C4-2B (cell line): Measurements from ENCODE around the gene CMKLR1.

ENCODE experiments used
- H3K27ac ChIP-seq: fragments of 450-650 bp; 2 replicates; pipeline ENCODE4 v1.5.1; 2017
- CTCF ChIP-seq: fragments of 450-650 bp; conservative IDR thresholded peaks from 2 replicates; pipeline ENCODE4 v1.5.1; 2017; ENCODE audit warnings: mild to moderate bottlenecking
- ZFX ChIP-seq: fragments of 450-650 bp; IDR thresholded peaks from 2 replicates; pipeline ENCODE4 v1.6.1; 2017

The CMKLR1 gene

GRCh38 chr12:108324351-108325017 lies 14.6 kb downstream of the CMKLR1 start:
- H3K27ac ChIP-seq = no peak overlapping the region
- TF ChIP-seq CTCF = no peak
- TF ChIP-seq ZFX = no peak

GRCh38 chr12:108323581-108323980 lies 15.5 kb downstream of the CMKLR1 start:
- H3K27ac ChIP-seq = no peak overlapping the region
- TF ChIP-seq CTCF (no peak), ZFX (no peak)

- TF ChIP-seq CTCF (no peak), ZFX (no peak)
- H3K27ac ChIP-seq = no peak overlapping the region
These were observed 16.1 kb downstream of the CMKLR1 start for GRCh38 chr12:108322998-108323397.

GRCh38 chr12:108321688-108322087 lies 17.4 kb downstream of the CMKLR1 start:
- H3K27ac ChIP-seq = no peak overlapping the region
- TF ChIP-seq CTCF (no peak), ZFX (no peak)

- TF ChIP-seq ZFX = no peak
- no peak for TF ChIP-seq CTCF
- H3K27ac ChIP-seq = no peak overlapping the region
These were observed 18.4 kb downstream of the CMKLR1 start for GRCh38 chr12:108320507-108321293.

- TF ChIP-seq ZFX = no peak
- TF ChIP-seq CTCF = no peak
- H3K27ac ChIP-seq = no peak overlapping the region
These were observed 19.6 kb downstream of the CMKLR1 start for GRCh38 chr12:108319277-108320234.
